Gastrocnemius medialis (tissue), 4 donors: Measurements from ENCODE around the gene IFI27L2. TPM values are rescaled to one million over a fixed set of nuclear protein-coding genes. Genes with fewer than 3 reads are reported as not detected.

Experiments
- ATAC-seq, 2 donors: fragments of 150-250 bp; one replicate each; pipeline ENCODE4 v1.9.1; 2016
- DNase-seq, 2 donors: peaks; one replicate each; pipeline ENCODE4 v3.0.0-alpha.2; 2019
- H3K27ac ChIP-seq, 4 donors: fragments of 200-600 bp; sonication (generic); 1 replicate in 1 of 4; 2 replicates in 3 of 4; pipeline ENCODE4 v1.5.1; 2016 to 2018; ENCODE audit warnings: mild to moderate bottlenecking in 2 of 4, moderate library complexity in 1 of 4
- H3K27me3 ChIP-seq, 3 donors: fragments of 200-600 bp; sonication (generic) in 2 of 3; 1 replicate in 1 of 3; 2 replicates in 2 of 3; pipeline versions ENCODE4 v1.5.1 to v1.6.0; 2016 to 2019; ENCODE audit warnings: mild to moderate bottlenecking in 1 of 3, moderate library complexity in 1 of 3
- H3K36me3 ChIP-seq, 2 donors: fragments of 200-600 bp; sonication (generic) in 1 of 2; one replicate each; pipeline ENCODE4 v1.5.1; 2017 to 2018
- H3K4me1 ChIP-seq, 2 donors: fragments of 200-600 bp; sonication (generic) in 1 of 2; one replicate each; pipeline ENCODE4 v1.5.1; 2016 to 2017; ENCODE audit warnings: mild to moderate bottlenecking in 2 of 2
- H3K4me3 ChIP-seq, 4 donors: fragments of 200-600 bp; sonication (generic) in 3 of 4; 1 replicate in 1 of 4; 2 replicates in 3 of 4; pipeline ENCODE4 v1.5.1; 2016 to 2019; ENCODE audit warnings: mild to moderate bottlenecking in 2 of 4
- H3K9me3 ChIP-seq, 3 donors: fragments of 200-600 bp; sonication (generic) in 2 of 3; 1 replicate in 1 of 3; 2 replicates in 2 of 3; pipeline ENCODE4 v1.5.1; 2016 to 2019
- POLR2A ChIP-seq, 2 donors: fragments of 450-650 bp; IDR thresholded peaks; one replicate each; pipeline ENCODE4 v1.6.1; 2017; ENCODE audit warnings: antibody characterized with exemption in 2 of 2, mild to moderate bottlenecking in 2 of 2, moderate library complexity in 2 of 2
- in situ Hi-C, 4 donors: fragments of 200-750 bp; cut with MboI; loops; one replicate each; pipeline versions ENCODE4 v1.15.0 to v1.8.0; 2017; ENCODE audit warnings: low sequenced_read_pairs in 4 of 4
- intact Hi-C: fragments of 100-400 bp; cut with DNase I; formaldehyde crosslinking; loops from one replicate; pipeline ENCODE4 v1.15.1; 2023; ENCODE audit warnings: low total_unique reads
- total RNA-seq, 4 donors: library from RNA; depleted of rRNA; stranded (reverse); fragments of >200 nt; gene quantifications; one replicate each; pipeline versions ENCODE4 v1.1.0 to v1.2.3, GENCODE V29; 2016
- TF ChIP-seq, protein P1 (sequence below), 5 experiments: fragments of 450-650 bp in 3 of 5; fragments of 200-600 bp in 2 of 5; sonication (generic) in 2 of 5; IDR thresholded peaks in 4 of 5; conservative IDR thresholded peaks in 1 of 5; 1 replicate in 4 of 5; 2 replicates in 1 of 5; pipeline ENCODE4 v1.5.1; 2016 to 2019; ENCODE audit warnings: antibody characterized with exemption in 5 of 5, mild to moderate bottlenecking in 3 of 5, moderate library complexity in 3 of 5

IFI27L2 gene
- total RNA-seq, 4 donors from 2014 or later, result 1.1 to 9.1 (median 3.3) TPM

DNA sequence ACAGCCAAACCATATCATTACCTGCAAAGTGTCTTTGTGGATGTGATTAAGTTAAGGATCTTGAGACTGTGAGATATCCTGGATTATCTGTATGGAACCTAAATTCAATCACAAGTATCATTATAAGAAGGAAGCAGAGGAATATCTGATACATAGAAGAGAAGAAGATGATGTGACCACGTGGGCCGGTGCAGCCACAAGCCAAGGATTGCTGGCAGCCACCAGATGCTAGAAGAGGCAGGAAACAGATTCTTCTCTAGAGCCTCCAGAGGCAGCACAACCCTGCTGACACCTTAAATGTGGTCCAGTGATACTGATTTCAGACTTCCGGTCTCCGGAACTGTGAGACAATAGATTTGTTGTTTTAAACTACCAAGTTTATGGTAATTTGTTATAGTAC, 6.1 kb upstream of the IFI27L2 start:
- H3K4me3 ChIP-seq, result no peak overlapping the region
- peaks cover 0 to 3% of the 10 kb centered on the region in 2 donors for H3K4me1 ChIP-seq
- intact Hi-C loops, result loop anchor here (5.0 to 10.0 kb wide), 2 partner anchors 349 to 478 kb away; no protein-coding TSS in a partner anchor
- H3K36me3 ChIP-seq, result no peaks in the 10 kb centered on the region
- no peaks in the 10 kb centered on the region for H3K9me3 ChIP-seq
- ATAC-seq (no peak), DNase-seq (no peak)
- TF ChIP-seq, protein P1, sequence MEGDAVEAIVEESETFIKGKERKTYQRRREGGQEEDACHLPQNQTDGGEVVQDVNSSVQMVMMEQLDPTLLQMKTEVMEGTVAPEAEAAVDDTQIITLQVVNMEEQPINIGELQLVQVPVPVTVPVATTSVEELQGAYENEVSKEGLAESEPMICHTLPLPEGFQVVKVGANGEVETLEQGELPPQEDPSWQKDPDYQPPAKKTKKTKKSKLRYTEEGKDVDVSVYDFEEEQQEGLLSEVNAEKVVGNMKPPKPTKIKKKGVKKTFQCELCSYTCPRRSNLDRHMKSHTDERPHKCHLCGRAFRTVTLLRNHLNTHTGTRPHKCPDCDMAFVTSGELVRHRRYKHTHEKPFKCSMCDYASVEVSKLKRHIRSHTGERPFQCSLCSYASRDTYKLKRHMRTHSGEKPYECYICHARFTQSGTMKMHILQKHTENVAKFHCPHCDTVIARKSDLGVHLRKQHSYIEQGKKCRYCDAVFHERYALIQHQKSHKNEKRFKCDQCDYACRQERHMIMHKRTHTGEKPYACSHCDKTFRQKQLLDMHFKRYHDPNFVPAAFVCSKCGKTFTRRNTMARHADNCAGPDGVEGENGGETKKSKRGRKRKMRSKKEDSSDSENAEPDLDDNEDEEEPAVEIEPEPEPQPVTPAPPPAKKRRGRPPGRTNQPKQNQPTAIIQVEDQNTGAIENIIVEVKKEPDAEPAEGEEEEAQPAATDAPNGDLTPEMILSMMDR (IDR thresholded peaks at IDR 0.05 in 4 of 5, conservative IDR thresholded peaks at IDR 0.05 in 1 of 5), result no peak
- no peak for TF ChIP-seq POLR2A (IDR thresholded peaks at IDR 0.05)
- in situ Hi-C loops, result loop anchor here (5.0 kb wide), 1 partner anchor 98 kb away; no protein-coding TSS in a partner anchor
- H3K27me3 ChIP-seq, result no peaks in the 10 kb centered on the region
- no peak overlapping the region for H3K27ac ChIP-seq

- intact Hi-C loops (loop anchor here (1.0 to 10.0 kb wide), 2 partner anchors 48 to 352 kb away; no protein-coding TSS in a partner anchor), in situ Hi-C loops (no loop called here)
- Histone ChIP-seq H3K4me3 (no peak overlapping the region), H3K9me3 (no peaks in the 10 kb centered on the region), H3K4me1 (peaks cover 8 to 14% of the 10 kb centered on the region in 2 donors), H3K27me3 (no peaks in the 10 kb centered on the region), H3K36me3 (no peaks in the 10 kb centered on the region), H3K27ac (no peak overlapping the region)
- no peak for ATAC-seq
- TF ChIP-seq, protein P1 (IDR thresholded peaks at IDR 0.05 in 4 of 5, conservative IDR thresholded peaks at IDR 0.05 in 1 of 5), result peak; percentile 42 to 75 (median 58)
- TF ChIP-seq POLR2A (IDR thresholded peaks at IDR 0.05), result no peak
- DNase-seq, result no peak
These were observed 3.0 kb upstream of the IFI27L2 start for GRCh38 chr14:94132285-94132887.

DNA sequence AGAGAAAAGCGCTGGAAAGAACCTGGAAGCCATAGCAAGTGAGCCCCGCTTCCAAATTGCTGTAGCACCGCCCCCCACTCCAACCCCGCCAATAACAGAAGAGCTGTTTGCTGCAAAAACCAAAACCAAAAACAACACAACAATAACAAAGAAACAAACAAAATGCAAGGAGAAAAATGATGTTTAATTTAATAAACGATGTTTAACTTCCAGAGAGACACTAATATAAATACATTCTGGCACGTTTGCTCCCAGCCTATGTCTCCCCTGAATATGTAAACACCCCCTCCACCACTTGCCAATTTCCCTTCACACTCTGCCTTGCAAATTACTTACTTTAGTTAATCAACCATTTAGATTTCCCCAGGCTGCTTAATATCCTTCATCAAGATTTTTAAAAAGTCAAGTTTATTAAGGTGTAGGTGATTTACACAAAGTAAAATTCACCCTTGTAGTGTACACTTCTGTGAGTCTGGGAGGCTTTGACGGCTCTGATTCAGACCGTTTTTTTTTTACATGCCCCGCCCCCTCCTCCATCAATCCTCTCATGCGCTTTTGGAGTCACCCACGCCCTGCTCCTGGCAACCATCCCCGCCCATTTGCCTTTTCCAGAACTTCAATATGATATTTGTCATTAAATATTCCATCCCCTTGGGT, 482 bp upstream of the IFI27L2 start:
- in situ Hi-C loops, result no loop called here
- Histone ChIP-seq H3K36me3 (no peaks in the 10 kb centered on the region), H3K4me1 (peaks cover 8 to 11% of the 10 kb centered on the region in 2 donors), H3K9me3 (no peaks in the 10 kb centered on the region), H3K27me3 (no peaks in the 10 kb centered on the region), H3K27ac (peak overlapping the region; percentile 53 to 76 (median 68)), H3K4me3 (peak overlapping the region; percentile 50 to 60 (median 54))
- no peak for DNase-seq
- intact Hi-C loops, result loop anchor here (5.0 to 10.0 kb wide), 2 partner anchors 48 to 355 kb away; partner anchors contain the start of genes DDX24 and IFI27L1
- TF ChIP-seq POLR2A (IDR thresholded peaks at IDR 0.05), result peak in 1 of 2 donors; percentile 7
- TF ChIP-seq, protein P1 (IDR thresholded peaks at IDR 0.05 in 4 of 5, conservative IDR thresholded peaks at IDR 0.05 in 1 of 5), result no peak
- ATAC-seq, result peak; percentile 24 to 40

GRCh38 chr14:94128216-94128839, 1.1 kb downstream of the IFI27L2 start:
- no peak for TF ChIP-seq POLR2A (IDR thresholded peaks at IDR 0.05)
- TF ChIP-seq, protein P1 (IDR thresholded peaks at IDR 0.05 in 4 of 5, conservative IDR thresholded peaks at IDR 0.05 in 1 of 5), result no peak
- Histone ChIP-seq H3K36me3 (no peaks in the 10 kb centered on the region), H3K27ac (peak overlapping the region in 3 of 4 donors; percentile 62 to 76 (median 74)), H3K9me3 (no peaks in the 10 kb centered on the region), H3K4me3 (no peak overlapping the region), H3K4me1 (peaks cover 8 to 11% of the 10 kb centered on the region in 2 donors), H3K27me3 (no peaks in the 10 kb centered on the region)
- ATAC-seq, result no peak
- in situ Hi-C loops (no loop called here), intact Hi-C loops (loop anchor here (5.0 kb wide), 1 partner anchor 46 kb away; the partner anchor contains the start of genes DDX24 and IFI27L1)
- no peak for DNase-seq
